HCT116 (cell line): Measurements from ENCODE around the gene GFM1. TPM values are rescaled to one million over a fixed set of nuclear protein-coding genes. Genes with fewer than 3 reads are reported as not detected.

ENCODE experiments used
- ATAC-seq: fragments of 200-7000 bp; cut with Tn5 transposase; 2 replicates; pipeline ENCODE4 v1.9.1; 2020; ENCODE audit warnings: mild to moderate bottlenecking, moderate library complexity
- BruUV-seq: library from RNA; stranded (reverse); fragments of 400-500 nt; replicated peaks from 2 replicates; lab custom pipeline; 2021; lab: Mats Ljungman, UMichigan
- CTCF ChIA-PET: fragments of 300-600 bp; sonication (Branson Sonifier 250); formaldehyde crosslinking; loops from one replicate; lab custom pipeline; 2021; ENCODE audit warnings: antibody characterized with exemption; lab: Charles Lee
- POLR2A ChIA-PET: fragments of 300-600, 350-600 bp; sonication (Branson Sonifier 250); formaldehyde crosslinking; loops from one replicate; lab custom pipeline; 2021; ENCODE audit warnings: antibody characterized with exemption; lab: Charles Lee
- RAD21 ChIA-PET, 2 experiments: fragments of 300-600 bp; sonication (Branson Sonifier 250); formaldehyde crosslinking; loops; one replicate each; lab custom pipeline; 2023; ENCODE audit warnings: low total read pairs in 2 of 2; ENCODE audit not compliant: uncharacterized antibody in 2 of 2, unreplicated experiment in 2 of 2, low non-redundant PET in 1 of 2; lab: Charles Lee
- DNase-seq: peaks from one replicate; pipeline ENCODE4 v3.0.0-alpha.2; 2010; ENCODE audit warnings: low read depth, low spot score
- H2AFZ ChIP-seq: fragments of 200-600 bp; shearing (Covaris generic), sonication (generic); 2 replicates; pipeline ENCODE4 v1.6.1; 2017; ENCODE audit warnings: low read depth, mixed run types, mixed read lengths, antibody characterized with exemption, low read length; ENCODE audit not compliant: poor library complexity, severe bottlenecking
- H3K27ac ChIP-seq: 2 replicates; pipeline ENCODE4 v1.5.1; 2012; ENCODE audit warnings: low read depth, low read length
- H3K27me3 ChIP-seq: fragments of 200-600 bp; sonication (generic); 2 replicates; pipeline ENCODE4 v1.6.1; 2016; ENCODE audit warnings: mixed run types, low read length, mixed read lengths; ENCODE audit not compliant: insufficient read depth
- H3K36me3 ChIP-seq, 2 experiments: fragments of 200-500 bp in 1 of 2; fragments of 200-600 bp in 1 of 2; sonication (Bioruptor generic) in 1 of 2; sonication (generic) in 1 of 2; 2 replicates each; pipeline versions ENCODE4 v1.5.1 to v1.6.1; 2014 to 2016; ENCODE audit warnings: low read length in 2 of 2, inconsistent platforms in 1 of 2, mixed read lengths in 1 of 2, mixed run types in 1 of 2; ENCODE audit not compliant: insufficient read depth in 2 of 2, control insufficient read depth in 1 of 2
- H3K4me1 ChIP-seq, 2 experiments: fragments of 200-600 bp in 1 of 2; sonication (generic) in 1 of 2; 2 replicates each; pipeline versions ENCODE4 v1.5.1 to v1.6.1; 2012 to 2017; ENCODE audit warnings: low read length in 2 of 2, inconsistent platforms in 1 of 2, mild to moderate bottlenecking in 1 of 2, mixed read lengths in 1 of 2, mixed run types in 1 of 2, moderate library complexity in 1 of 2; ENCODE audit not compliant: insufficient read depth in 2 of 2, control insufficient read depth in 1 of 2
- H3K4me2 ChIP-seq: fragments of 200-600 bp; sonication (generic); 2 replicates; pipeline ENCODE4 v1.6.1; 2017; ENCODE audit warnings: mixed run types, low read length, mixed read lengths
- H3K4me3 ChIP-seq, 2 experiments: fragments of 200-600 bp in 1 of 2; sonication (generic) in 1 of 2; replicated peaks in 1 of 2; 2 replicates each; pipeline ENCODE4 v1.5.1; 2011 to 2016; ENCODE audit warnings: low read length in 2 of 2, control low read depth in 1 of 2, low read depth in 1 of 2, mild to moderate bottlenecking in 1 of 2, mixed read lengths in 1 of 2, mixed run types in 1 of 2
- H3K79me2 ChIP-seq: fragments of 200-600 bp; sonication (generic); 2 replicates; pipeline ENCODE4 v1.6.1; 2017; ENCODE audit warnings: mild to moderate bottlenecking, mixed run types, low read length, moderate library complexity, mixed read lengths; ENCODE audit not compliant: insufficient read depth
- H3K9ac ChIP-seq: fragments of 200-600 bp; sonication (generic); 2 replicates; pipeline ENCODE4 v1.6.1; 2016; ENCODE audit warnings: low read length, mixed read lengths
- H3K9me2 ChIP-seq: fragments of 200-600 bp; sonication (generic), shearing (Covaris generic); 2 replicates; pipeline ENCODE4 v1.6.1; 2017; ENCODE audit warnings: mixed run types, mild to moderate bottlenecking, moderate library complexity; ENCODE audit not compliant: insufficient read depth
- H3K9me3 ChIP-seq, 2 experiments: fragments of 200-500 bp in 1 of 2; fragments of 200-600 bp in 1 of 2; sonication (Bioruptor generic) in 1 of 2; sonication (generic) in 1 of 2; 2 replicates each; pipeline ENCODE4 v1.6.1; 2014 to 2017; ENCODE audit warnings: low read length in 2 of 2, mixed read lengths in 2 of 2, inconsistent platforms in 1 of 2, low read depth in 1 of 2, mild to moderate bottlenecking in 1 of 2, mixed run types in 1 of 2, moderate library complexity in 1 of 2; ENCODE audit not compliant: control insufficient read depth in 1 of 2, insufficient read depth in 1 of 2
- H4K20me1 ChIP-seq: fragments of 200-600 bp; sonication (generic), shearing (Covaris generic); 2 replicates; pipeline ENCODE4 v1.6.1; 2017; ENCODE audit warnings: mixed run types, mild to moderate bottlenecking, moderate library complexity; ENCODE audit not compliant: insufficient read depth
- EGR1 ChIP-seq: IDR thresholded peaks from 2 replicates; pipeline ENCODE4 v1.6.1; 2012; ENCODE audit warnings: low read depth
- ELF1 ChIP-seq: IDR thresholded peaks from 2 replicates; pipeline ENCODE4 v1.6.1; 2012; ENCODE audit warnings: low read depth, borderline replicate concordance
- EZH2 ChIP-seq: fragments of 200-600 bp; sonication (generic); IDR thresholded peaks from 2 replicates; pipeline ENCODE4 v1.6.1; 2017; ENCODE audit warnings: antibody characterized with exemption, mixed run types
- YY1 ChIP-seq: IDR thresholded peaks from 2 replicates; pipeline ENCODE4 v1.6.1; 2011; ENCODE audit warnings: low read length, low read depth, moderate library complexity, mild to moderate bottlenecking; ENCODE audit not compliant: insufficient replicate concordance; ENCODE audit errors: extremely low read depth
- ZBTB33 ChIP-seq: IDR thresholded peaks from 2 replicates; pipeline ENCODE4 v1.6.1; 2011; ENCODE audit warnings: mild to moderate bottlenecking, low read length, moderate library complexity; ENCODE audit not compliant: insufficient replicate concordance; ENCODE audit errors: extremely low read depth
- ZNF274 ChIP-seq: fragments of 200-500 bp; sonication (Bioruptor generic); IDR thresholded peaks from 2 replicates; pipeline ENCODE4 v1.6.1; 2014; ENCODE audit warnings: mild to moderate bottlenecking, low read depth, low read length, inconsistent platforms
- intact Hi-C: fragments of 100-400 bp; cut with micrococcal nuclease; formaldehyde crosslinking; loops from 2 replicates; pipeline ENCODE4 v1.10.0; 2022
- total RNA-seq: library from RNA; stranded (reverse); gene quantifications from one replicate; pipeline ENCODE4 v1.2.1, GENCODE V29; 2021; ENCODE audit not compliant: unreplicated experiment

Gene GFM1
- total RNA-seq, 1 experiment from 2014 or later = 38.7 TPM

- Histone ChIP-seq H2AFZ (no peak overlapping the region), H3K27ac (no peak overlapping the region), H4K20me1 (no peaks in the 10 kb centered on the region), H3K9ac (no peak overlapping the region), H3K9me3 (no peaks in the 10 kb centered on the region), H3K4me3 (no peak overlapping the region), H3K79me2 (no peaks in the 10 kb centered on the region), H3K27me3 (no peaks in the 10 kb centered on the region), H3K4me2 (no peak overlapping the region), H3K9me2 (no peaks in the 10 kb centered on the region), H3K4me1 (peaks cover 0 to 4% of the 10 kb centered on the region in 2 experiments; a peak in 1 of 4 replicates), H3K36me3 (0 out of 4 replicates have a peak, but pooled peaks cover 0 to 4% of the 10 kb centered on the region in 2 experiments)
- ChIA-PET POLR2A (no interaction called here), CTCF (no interaction called here), RAD21 (no interaction called here)
- DNase-seq = no peak
- TF ChIP-seq ELF1 (no peak), ZNF274 (no peak), ZBTB33 (no peak), YY1 (no peak), EGR1 (no peak), EZH2 (no peak)
- no TSS peak for BruUV-seq
- intact Hi-C loops = no loop called here
- ATAC-seq = no peak
These were observed 36.5 kb downstream of the GFM1 start for GRCh38 chr3:158680861-158681260.
